GM06990 (cell line): ENCODE data around the gene RYR1.
"Not testable (repeated sequence)": the region's sequence is repeated elsewhere in the genome, so short reads cannot be mapped to it uniquely, and the experiment has no call there.

Experiments used
- DNase-seq: peaks from one replicate; pipeline ENCODE4 v3.0.0-alpha.2; 2011; ENCODE audit not compliant: insufficient read length; ENCODE audit errors: extremely low read depth
- H3K27me3 ChIP-seq: replicated peaks from 2 replicates; pipeline ENCODE4 v1.6.0; 2011; ENCODE audit warnings: low read length; ENCODE audit not compliant: control insufficient read depth, insufficient read depth
- H3K36me3 ChIP-seq: 2 replicates; pipeline ENCODE4 v1.5.1; 2011; ENCODE audit warnings: low read length; ENCODE audit not compliant: control insufficient read depth, insufficient read depth
- H3K4me3 ChIP-seq: replicated peaks from 2 replicates; pipeline ENCODE4 v1.5.1; 2011; ENCODE audit warnings: low read depth, mild to moderate bottlenecking, control low read depth, low read length
- CTCF ChIP-seq: IDR thresholded peaks from 2 replicates; pipeline ENCODE4 v1.5.1; 2011; ENCODE audit warnings: low read length, control low read depth, mild to moderate bottlenecking, inconsistent platforms; ENCODE audit not compliant: insufficient read depth, poor library complexity, severe bottlenecking

RYR1 gene

GRCh38 chr19:38404858-38405257 is 28.6 kb upstream of the RYR1 start:
- DNase-seq = no peak
- no peak for TF ChIP-seq CTCF
- no peaks in the 10 kb centered on the region for H3K27me3 ChIP-seq
- H3K36me3 ChIP-seq = peaks cover 3% of the 10 kb centered on the region
- no peak overlapping the region for H3K4me3 ChIP-seq

GRCh38 chr19:38405276-38405675 is 28.2 kb upstream of the RYR1 start:
- DNase-seq = no peak
- H3K36me3 ChIP-seq = peaks cover 3% of the 10 kb centered on the region
- TF ChIP-seq CTCF = no peak
- H3K4me3 ChIP-seq = no peak overlapping the region
- no peaks in the 10 kb centered on the region for H3K27me3 ChIP-seq

GRCh38 chr19:38409631-38410133 is 23.8 kb upstream of the RYR1 start:
- DNase-seq = no peak
- no peak overlapping the region for H3K4me3 ChIP-seq
- TF ChIP-seq CTCF = no peak
- no peaks in the 10 kb centered on the region for H3K27me3 ChIP-seq
- H3K36me3 ChIP-seq = peaks cover 3% of the 10 kb centered on the region

- not testable (repeated sequence) for H3K4me3 ChIP-seq, DNase-seq, H3K36me3 ChIP-seq, H3K27me3 ChIP-seq
These were observed 23.1 kb upstream of the RYR1 start for GRCh38 chr19:38410407-38410806.

- DNase-seq = no peak
- no peak for TF ChIP-seq CTCF
- no peak overlapping the region for H3K4me3 ChIP-seq
- no peaks in the 10 kb centered on the region for H3K27me3 ChIP-seq
- H3K36me3 ChIP-seq = peaks cover 3% of the 10 kb centered on the region
These were observed 22.3 kb upstream of the RYR1 start for GRCh38 chr19:38411041-38411712.

GRCh38 chr19:38411898-38412297 is 21.6 kb upstream of the RYR1 start:
- not testable (repeated sequence) for DNase-seq, H3K36me3 ChIP-seq, H3K4me3 ChIP-seq, H3K27me3 ChIP-seq

- TF ChIP-seq CTCF = no peak
- DNase-seq = no peak
- Histone ChIP-seq H3K27me3 (no peaks in the 10 kb centered on the region), H3K36me3 (no peaks in the 10 kb centered on the region), H3K4me3 (no peak overlapping the region)
These were observed 21.0 kb upstream of the RYR1 start for GRCh38 chr19:38412491-38412890.
